A549 (cell line): ENCODE results near the gene CCDC57. TPM values are rescaled to one million over a fixed set of nuclear protein-coding genes. Genes with fewer than 3 reads are reported as not detected.

Experiments
- ATAC-seq, 2 experiments: fragments of 200-7000 bp in 1 of 2; fragments of >200 bp in 1 of 2; cut with Nextera tagmentation in 1 of 2; cut with Tn5 transposase in 1 of 2; 3 replicates each; pipeline versions ENCODE4 v1.8.0 to v1.9.1; 2018 to 2020; ENCODE audit warnings: mild to moderate bottlenecking in 1 of 2, moderate library complexity in 1 of 2
- CTCF ChIA-PET: fragments of 300-600 bp; sonication (Branson Sonifier 250); formaldehyde crosslinking; extraction: SDS; loops from one replicate; lab custom pipeline; 2021; ENCODE audit warnings: antibody characterized with exemption, inconsistent platforms; lab: Yijun Ruan, JAX
- POLR2A ChIA-PET: fragments of 350-600 bp; formaldehyde crosslinking; extraction: SDS; loops from one replicate; lab custom pipeline; 2021; ENCODE audit warnings: antibody characterized with exemption, inconsistent platforms; lab: Yijun Ruan, JAX
- DNase-seq, 2 experiments: peaks; one replicate each; pipeline versions ENCODE4 v3.0.0 to v3.0.0-alpha.2; 2011 to 2016; ENCODE audit warnings: low read depth in 1 of 2, low spot score in 1 of 2
- FAIRE-seq: peaks from 2 replicates; lab custom pipeline; 2011; peaks lifted over from hg19 to GRCh38; lab: Jason Lieb, UNC
- H3K27ac ChIP-seq, 2 experiments: fragments of >200 bp; sonication (Bioruptor Twin); formaldehyde crosslinking; 3 replicates each; pipeline ENCODE4 v1.5.1; 2016 to 2017
- H3K4me1 ChIP-seq: fragments of >200 bp; sonication (Bioruptor Twin); formaldehyde crosslinking; 3 replicates; pipeline ENCODE4 v1.6.1; 2016
- H3K4me2 ChIP-seq: fragments of >200 bp; sonication (Bioruptor Twin); formaldehyde crosslinking; 3 replicates; pipeline ENCODE4 v1.6.1; 2016
- H3K4me3 ChIP-seq: fragments of >200 bp; sonication (Bioruptor Twin); formaldehyde crosslinking; 3 replicates; pipeline ENCODE4 v1.5.1; 2016
- H3K9me3 ChIP-seq: fragments of >200 bp; sonication (Bioruptor Twin); formaldehyde crosslinking; 3 replicates; pipeline ENCODE4 v1.6.1; 2016
- BHLHE40 ChIP-seq: IDR thresholded peaks from 2 replicates; pipeline ENCODE4 v1.6.1; 2012; ENCODE audit warnings: low read depth, low read length, inconsistent platforms
- CEBPB ChIP-seq, 2 experiments: fragments of >200 bp in 1 of 2; sonication (Bioruptor Twin) in 1 of 2; formaldehyde crosslinking in 1 of 2; IDR thresholded peaks; 2 replicates each; pipeline ENCODE4 v1.6.1; 2012 to 2016
- CHD2 ChIP-seq: fragments of 150-350 bp; IDR thresholded peaks from 2 replicates; pipeline ENCODE4 v1.6.1; 2014; ENCODE audit warnings: low read length; ENCODE audit not compliant: partially characterized antibody
- CHD4 ChIP-seq: fragments of 200-600 bp; sonication (generic); IDR thresholded peaks from 2 replicates; pipeline ENCODE4 v1.6.1; 2016; ENCODE audit warnings: antibody characterized with exemption, mild to moderate bottlenecking, borderline replicate concordance
- CTCF ChIP-seq: fragments of >200 bp; sonication (Bioruptor Twin); formaldehyde crosslinking; IDR thresholded peaks from 3 replicates; pipeline ENCODE4 v1.5.1; 2016
- E2F6 ChIP-seq: IDR thresholded peaks from 2 replicates; pipeline ENCODE4 v1.6.1; 2012; ENCODE audit warnings: low read depth, borderline replicate concordance
- ESRRA ChIP-seq: fragments of 150-350 bp; IDR thresholded peaks from 2 replicates; pipeline ENCODE4 v1.6.1; 2014; ENCODE audit warnings: mild to moderate bottlenecking, low read length, borderline replicate concordance
- FOSL2 ChIP-seq, 2 experiments: fragments of 450-650 bp in 1 of 2; fragments of >200 bp in 1 of 2; sonication (Bioruptor Twin) in 1 of 2; formaldehyde crosslinking; IDR thresholded peaks; 2 replicates each; pipeline versions ENCODE4 v1.5.0 to v1.6.1; 2016 to 2020; ENCODE audit warnings: mild to moderate bottlenecking in 1 of 2, moderate library complexity in 1 of 2
- FOXS1 ChIP-seq: fragments of 250-450 bp; sonication (Bioruptor Pico); IDR thresholded peaks from 2 replicates; pipeline ENCODE4 v1.5.0; 2020; ENCODE audit warnings: mild to moderate bottlenecking, moderate library complexity
- HOXA7 ChIP-seq: fragments of 250-450 bp; sonication (Bioruptor Pico); IDR thresholded peaks from 2 replicates; pipeline ENCODE4 v1.5.0; 2020; ENCODE audit warnings: mild to moderate bottlenecking, moderate library complexity
- HOXB5 ChIP-seq: fragments of 250-450 bp; sonication (Bioruptor Pico); IDR thresholded peaks from 2 replicates; pipeline ENCODE4 v1.5.0; 2020; ENCODE audit warnings: mild to moderate bottlenecking, moderate library complexity
- KDM1A ChIP-seq: fragments of 200-600 bp; sonication (generic); IDR thresholded peaks from 2 replicates; pipeline ENCODE4 v1.6.1; 2016; ENCODE audit warnings: low read depth, mild to moderate bottlenecking
- KDM5A ChIP-seq: fragments of 200-600 bp; sonication (generic); IDR thresholded peaks from 2 replicates; pipeline ENCODE4 v1.6.1; 2016; ENCODE audit warnings: antibody characterized with exemption, mild to moderate bottlenecking
- MAX ChIP-seq: IDR thresholded peaks from 2 replicates; pipeline ENCODE4 v1.6.1; 2012
- MYC ChIP-seq: IDR thresholded peaks from 2 replicates; pipeline ENCODE4 v1.6.1; 2012; ENCODE audit warnings: mild to moderate bottlenecking, inconsistent platforms, low read length, improper control_type of control experiment, borderline replicate concordance
- NFE2L2 ChIP-seq: fragments of 150-350 bp; conservative IDR thresholded peaks from 2 replicates; pipeline ENCODE4 v1.6.1; 2014; ENCODE audit warnings: low read length
- NR3C1 ChIP-seq: fragments of >200 bp; sonication (Bioruptor Twin); formaldehyde crosslinking; IDR thresholded peaks from 3 replicates; pipeline ENCODE4 v1.6.1; 2017
- PBX3 ChIP-seq: IDR thresholded peaks from 2 replicates; pipeline ENCODE4 v1.6.1; 2012
- POLR2AphosphoS2 ChIP-seq: conservative IDR thresholded peaks from 2 replicates; pipeline ENCODE4 v1.6.1; 2012; ENCODE audit warnings: low read length, improper control_type of control experiment, inconsistent platforms
- REST ChIP-seq: fragments of 200-600 bp; sonication (generic); IDR thresholded peaks from 2 replicates; pipeline ENCODE4 v1.6.1; 2016; ENCODE audit warnings: antibody characterized with exemption, mild to moderate bottlenecking, moderate library complexity
- RNF2 ChIP-seq: fragments of 200-600 bp; sonication (generic); IDR thresholded peaks from 2 replicates; pipeline ENCODE4 v1.6.1; 2016; ENCODE audit warnings: low read depth, mild to moderate bottlenecking, antibody characterized with exemption, moderate library complexity, borderline replicate concordance
- TP53 ChIP-seq: fragments of 250-450 bp; sonication (Bioruptor Pico); IDR thresholded peaks from 2 replicates; pipeline ENCODE4 v1.5.0; 2021; ENCODE audit warnings: mild to moderate bottlenecking, moderate library complexity
- ZNF302 ChIP-seq: fragments of 250-450 bp; sonication (Bioruptor Pico); IDR thresholded peaks from 2 replicates; pipeline ENCODE4 v1.9.0; 2021; ENCODE audit warnings: inconsistent platforms, mild to moderate bottlenecking, moderate library complexity
- WGBS: methylation state at CpG from one replicate; pipeline ENCODE4 v1.1.6; 2017; ENCODE audit errors: missing lambda C conversion rate; 5-methylcytosine and 5-hydroxymethylcytosine counted together
- polyA plus RNA-seq, 4 experiments: library from polyadenylated mRNA; depleted of rRNA in 3 of 4; stranded (reverse); fragments of >200 nt; fragmentation: RNase III in 1 of 4; extraction: RNeasy Plus Mini Kit Qiagen cat#74134 plus additional on column Dnase treatment in 1 of 4; gene quantifications; 2 replicates in 3 of 4; 3 replicates in 1 of 4; pipeline ENCODE4 v1.2.3, GENCODE V29; 2011 to 2017
- TF ChIP-seq, protein P1 (sequence below): fragments of 450-650 bp; IDR thresholded peaks from 2 replicates; pipeline ENCODE4 v1.6.1; 2014; ENCODE audit warnings: antibody characterized with exemption
- TF ChIP-seq, protein P2 (sequence below): fragments of 150-350 bp; IDR thresholded peaks from 2 replicates; pipeline ENCODE4 v1.6.1; 2014; ENCODE audit warnings: low read depth, mild to moderate bottlenecking, low read length
- TF ChIP-seq, protein P3 (sequence below): fragments of 250-450 bp; sonication (Bioruptor Pico); IDR thresholded peaks from 2 replicates; pipeline ENCODE4 v1.5.0; 2021; ENCODE audit warnings: mild to moderate bottlenecking, moderate library complexity, borderline replicate concordance

Gene CCDC57
- polyA plus RNA-seq, 2 of the 4 experiments (the other 2 are of a cell fraction), result 18.2 to 18.5 TPM

GRCh38 chr17:82116246-82116645 lies 96.4 kb downstream of the CCDC57 start:
- H3K4me2 ChIP-seq, result no peak overlapping the region
- FAIRE-seq, result no peak
- no peak overlapping the region for H3K27ac ChIP-seq
- TF ChIP-seq, protein P1, sequence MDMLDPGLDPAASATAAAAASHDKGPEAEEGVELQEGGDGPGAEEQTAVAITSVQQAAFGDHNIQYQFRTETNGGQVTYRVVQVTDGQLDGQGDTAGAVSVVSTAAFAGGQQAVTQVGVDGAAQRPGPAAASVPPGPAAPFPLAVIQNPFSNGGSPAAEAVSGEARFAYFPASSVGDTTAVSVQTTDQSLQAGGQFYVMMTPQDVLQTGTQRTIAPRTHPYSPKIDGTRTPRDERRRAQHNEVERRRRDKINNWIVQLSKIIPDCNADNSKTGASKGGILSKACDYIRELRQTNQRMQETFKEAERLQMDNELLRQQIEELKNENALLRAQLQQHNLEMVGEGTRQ, result no peak
- TF ChIP-seq FOXS1 (CRISPR knock-in tag), result no peak
- no peak for TF ChIP-seq CHD4
- no peak for TF ChIP-seq CHD2
- no peak for TF ChIP-seq PBX3
- TF ChIP-seq REST, result no peak
- TF ChIP-seq FOSL2 (IDR thresholded peaks at IDR 0.05), result no peak
- no peak for TF ChIP-seq FOSL2 (CRISPR knock-in tag; IDR thresholded peaks at IDR 0.05)
- no peak for TF ChIP-seq MAX
- TF ChIP-seq ZNF302 (CRISPR knock-in tag), result no peak
- TF ChIP-seq TP53 (CRISPR knock-in tag), result no peak
- TF ChIP-seq CEBPB (IDR thresholded peaks at IDR 0.05), result no peak
- TF ChIP-seq HOXB5 (CRISPR knock-in tag), result no peak
- no peak for TF ChIP-seq ESRRA
- TF ChIP-seq E2F6, result no peak
- no peak for TF ChIP-seq KDM1A
- TF ChIP-seq, protein P2, sequence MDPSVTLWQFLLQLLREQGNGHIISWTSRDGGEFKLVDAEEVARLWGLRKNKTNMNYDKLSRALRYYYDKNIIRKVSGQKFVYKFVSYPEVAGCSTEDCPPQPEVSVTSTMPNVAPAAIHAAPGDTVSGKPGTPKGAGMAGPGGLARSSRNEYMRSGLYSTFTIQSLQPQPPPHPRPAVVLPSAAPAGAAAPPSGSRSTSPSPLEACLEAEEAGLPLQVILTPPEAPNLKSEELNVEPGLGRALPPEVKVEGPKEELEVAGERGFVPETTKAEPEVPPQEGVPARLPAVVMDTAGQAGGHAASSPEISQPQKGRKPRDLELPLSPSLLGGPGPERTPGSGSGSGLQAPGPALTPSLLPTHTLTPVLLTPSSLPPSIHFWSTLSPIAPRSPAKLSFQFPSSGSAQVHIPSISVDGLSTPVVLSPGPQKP, result no peak
- TF ChIP-seq KDM5A, result no peak
- TF ChIP-seq RNF2, result no peak
- no peak for TF ChIP-seq BHLHE40
- no peak for DNase-seq
- CTCF ChIA-PET, result interaction anchor here (1.1 to 3.4 kb wide), 5 partner anchors 9 to 157 kb away, joined by 3 to 13 read pairs (median 4); partner anchors contain the start of gene RAC3
- POLR2A ChIA-PET, result interaction anchor here (1.0 kb wide), 1 partner anchor 18 kb away, joined by 3 read pairs; the partner anchor contains the start of gene FASN
- no peak for ATAC-seq
- no peaks in the 10 kb centered on the region for H3K9me3 ChIP-seq
- WGBS, result 95% methylated on average over 6 of the region's 6 CpGs
- H3K4me3 ChIP-seq, result no peak overlapping the region
- H3K4me1 ChIP-seq, result no peaks in the 10 kb centered on the region

DNA sequence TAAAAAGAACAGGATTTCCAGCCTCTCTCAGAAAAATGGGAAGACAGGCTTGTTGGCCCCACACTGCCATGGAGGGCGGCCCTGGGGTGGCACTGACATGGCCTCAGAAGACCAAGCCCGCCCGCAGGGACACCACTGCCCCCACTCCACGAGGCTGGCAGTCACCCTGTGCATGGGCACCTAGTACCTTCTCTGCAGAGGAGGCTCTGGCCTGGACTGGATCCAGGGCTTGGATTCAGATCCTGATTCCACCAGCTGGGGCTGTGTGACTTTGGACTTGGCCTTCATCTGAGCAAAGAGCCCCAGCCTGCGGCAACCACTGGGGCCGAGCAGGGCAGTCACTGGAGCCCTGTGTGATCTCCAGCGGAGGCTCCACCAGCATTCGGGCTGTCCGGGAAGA lies 97.8 kb downstream of the CCDC57 start:
- Histone ChIP-seq H3K4me3 (no peak overlapping the region), H3K9me3 (no peaks in the 10 kb centered on the region), H3K4me2 (no peak overlapping the region), H3K4me1 (peaks cover 7% of the 10 kb centered on the region; the same call in 1 of the 3 replicates), H3K27ac (no peak overlapping the region)
- POLR2A ChIA-PET, result interaction anchor here (0.7 kb wide), 1 partner anchor 72 kb away, joined by 4 read pairs; no protein-coding TSS in a partner anchor
- DNase-seq (no peak), ATAC-seq (no peak), FAIRE-seq (no peak)
- 82% methylated on average over 9 of the region's 9 CpGs for WGBS
- CTCF ChIA-PET, result interaction anchor here (0.6 to 5.4 kb wide), 7 partner anchors 8 to 395 kb away, joined by 3 to 18 read pairs (median 5); partner anchors contain the start of gene DCXR
- TF ChIP-seq, protein P3, sequence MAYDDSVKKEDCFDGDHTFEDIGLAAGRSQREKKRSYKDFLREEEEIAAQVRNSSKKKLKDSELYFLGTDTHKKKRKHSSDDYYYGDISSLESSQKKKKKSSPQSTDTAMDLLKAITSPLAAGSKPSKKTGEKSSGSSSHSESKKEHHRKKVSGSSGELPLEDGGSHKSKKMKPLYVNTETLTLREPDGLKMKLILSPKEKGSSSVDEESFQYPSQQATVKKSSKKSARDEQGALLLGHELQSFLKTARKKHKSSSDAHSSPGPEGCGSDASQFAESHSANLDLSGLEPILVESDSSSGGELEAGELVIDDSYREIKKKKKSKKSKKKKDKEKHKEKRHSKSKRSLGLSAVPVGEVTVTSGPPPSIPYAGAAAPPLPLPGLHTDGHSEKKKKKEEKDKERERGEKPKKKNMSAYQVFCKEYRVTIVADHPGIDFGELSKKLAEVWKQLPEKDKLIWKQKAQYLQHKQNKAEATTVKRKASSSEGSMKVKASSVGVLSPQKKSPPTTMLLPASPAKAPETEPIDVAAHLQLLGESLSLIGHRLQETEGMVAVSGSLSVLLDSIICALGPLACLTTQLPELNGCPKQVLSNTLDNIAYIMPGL, result no peak
- TF ChIP-seq MYC, result no peak
- no peak for TF ChIP-seq HOXA7
- no peak for TF ChIP-seq CHD4
- no peak for TF ChIP-seq CEBPB (IDR thresholded peaks at IDR 0.05)
- no peak for TF ChIP-seq NFE2L2
- no peak for TF ChIP-seq NR3C1
- no peak for TF ChIP-seq CTCF
- TF ChIP-seq POLR2AphosphoS2, result no peak
